K562 (cell line): ENCODE results near the gene OXLD1.

Experiments used
- MAX ChIP-seq: sonication (generic); formaldehyde crosslinking; IDR thresholded peaks from 2 replicates; pipeline ENCODE4 v1.9.0; 2022; ENCODE audit warnings: mild to moderate bottlenecking, missing genetic modification reagents
- NFATC3 ChIP-seq: fragments of 450-650 bp; IDR thresholded peaks from 2 replicates; pipeline ENCODE4 v1.6.1; 2017; ENCODE audit warnings: mild to moderate bottlenecking
- ZNF239 ChIP-seq: fragments of 250-450 bp; sonication (Bioruptor Pico); IDR thresholded peaks from 2 replicates; pipeline ENCODE4 v1.4.0; 2020; ENCODE audit warnings: mild to moderate bottlenecking
- ZNF408 ChIP-seq: fragments of 250-450 bp; sonication (Bioruptor Pico); IDR thresholded peaks from 2 replicates; pipeline ENCODE4 v1.4.0; 2020; ENCODE audit warnings: low read depth, mild to moderate bottlenecking, moderate library complexity

- TF ChIP-seq ZNF408 (CRISPR knock-in tag) = no peak
- TF ChIP-seq MAX (CRISPR knock-in tag) = no peak
- TF ChIP-seq ZNF239 (CRISPR knock-in tag) = no peak
- TF ChIP-seq NFATC3 = no peak
Measured at GRCh38 chr17:81710514-81711308, 44.3 kb upstream of the OXLD1 start.
